Right renal pelvis (tissue), 4 donors: ENCODE data around the gene GRIK4. TPM values are rescaled to one million over a fixed set of nuclear protein-coding genes. Genes with fewer than 3 reads are reported as not detected.

Experiments
- DNase-seq, 4 donors: peaks; one replicate each; pipeline ENCODE4 v3.0.0-alpha.2; 2013; ENCODE audit warnings: low read depth in 4 of 4, low spot score in 3 of 4, missing footprints in 1 of 4
- polyA plus RNA-seq, 4 donors: library from polyadenylated mRNA; unstranded; fragments of 120-200 nt; gene quantifications; one replicate each; pipeline ENCODE4 v1.2.1, GENCODE V29; 2013; ENCODE audit not compliant: insufficient read length in 4 of 4

The GRIK4 gene
- polyA plus RNA-seq, 4 donors, result 0.96 to 1.4 (median 1.2) TPM

GRCh38 chr11:120547316-120547715 is 35.8 kb downstream of the GRIK4 start:
- no peak for DNase-seq

GRCh38 chr11:120547811-120548681 is 36.5 kb downstream of the GRIK4 start:
- DNase-seq, result peak in 2 of 4 donors; percentile 74 to 75

DNA sequence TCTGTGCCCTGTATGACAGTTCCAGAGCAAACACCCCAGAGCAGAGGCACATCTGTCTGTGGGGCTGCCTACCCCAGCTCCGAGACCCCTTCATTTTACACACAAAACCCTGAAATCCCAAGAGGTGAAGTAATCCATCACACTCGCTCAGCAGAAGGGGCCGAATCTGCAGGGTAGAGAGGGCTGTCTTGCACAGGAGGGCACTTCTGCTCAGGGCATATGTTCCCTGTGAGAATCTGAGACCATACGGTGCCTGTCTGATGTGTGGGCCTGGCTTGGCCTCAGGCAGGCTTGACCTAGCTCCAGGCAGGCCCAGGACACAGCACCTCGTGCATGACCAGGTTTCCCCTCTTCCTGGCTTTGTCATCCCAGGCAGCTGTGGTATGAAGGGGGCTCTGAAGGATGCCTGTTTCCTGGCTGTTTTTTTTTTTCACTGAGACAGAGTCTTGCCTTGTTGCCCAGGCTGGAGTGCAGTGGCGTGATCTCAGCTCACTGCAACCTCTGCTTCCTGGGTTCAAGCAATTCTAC is 37.2 kb downstream of the GRIK4 start:
- no peak for DNase-seq

- DNase-seq, result no peak
Measured at GRCh38 chr11:120549346-120549745, 37.8 kb downstream of the GRIK4 start.

DNA sequence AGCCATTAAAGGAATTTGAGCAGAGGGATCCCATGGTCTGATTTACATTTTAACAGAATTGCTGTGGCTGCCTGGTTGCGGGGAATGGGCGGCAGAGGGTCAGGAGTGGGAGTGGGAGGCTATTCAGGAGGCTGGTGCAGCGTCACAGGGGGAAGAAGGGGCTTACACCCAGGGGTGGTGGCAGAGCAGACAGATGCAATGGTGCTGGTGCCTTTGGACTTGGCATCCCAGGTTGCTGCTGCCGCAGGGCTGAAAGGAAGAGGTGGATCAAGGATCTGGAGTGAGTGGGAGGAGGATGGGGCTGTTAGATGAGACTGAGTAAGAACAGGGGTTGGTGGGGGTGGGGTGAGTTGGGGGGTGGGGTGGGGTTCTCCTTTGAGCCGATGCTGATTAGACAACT is 38.5 kb downstream of the GRIK4 start:
- DNase-seq, result no peak

GRCh38 chr11:120551191-120551590 is 39.6 kb downstream of the GRIK4 start:
- no peak for DNase-seq

DNA sequence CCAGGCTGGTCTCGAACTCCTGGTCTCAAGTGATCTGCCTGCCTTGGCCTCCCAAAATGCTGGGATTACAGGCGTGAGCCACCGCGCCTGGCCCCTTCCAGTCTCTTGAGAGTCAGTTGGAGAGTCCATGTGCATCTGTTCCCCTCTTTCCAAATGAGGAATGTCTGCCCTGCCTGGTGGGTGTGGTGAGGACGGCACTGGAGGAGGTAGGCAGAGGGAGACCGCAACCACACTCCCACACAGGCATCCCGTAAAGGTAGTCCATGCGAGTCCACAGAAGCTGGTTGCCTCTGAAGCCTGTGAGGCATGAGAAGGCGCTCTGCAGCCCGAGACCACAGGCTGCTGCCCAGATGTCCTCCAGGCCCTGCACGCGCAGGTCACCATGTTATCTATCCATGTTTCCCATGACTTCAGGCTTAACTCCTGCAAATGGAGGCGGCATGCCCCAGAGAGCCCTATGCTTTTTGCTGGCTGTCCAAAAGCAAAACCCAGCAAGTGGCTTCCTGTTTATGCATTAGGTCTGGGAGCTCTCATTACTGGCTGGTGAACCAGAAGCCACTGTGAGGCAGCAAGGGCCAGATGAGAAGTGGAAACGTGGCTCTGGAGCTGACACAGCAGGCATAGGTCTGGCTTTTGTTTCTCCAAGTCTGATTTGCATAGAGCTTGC is 43.4 kb downstream of the GRIK4 start:
- DNase-seq, result no peak

DNA sequence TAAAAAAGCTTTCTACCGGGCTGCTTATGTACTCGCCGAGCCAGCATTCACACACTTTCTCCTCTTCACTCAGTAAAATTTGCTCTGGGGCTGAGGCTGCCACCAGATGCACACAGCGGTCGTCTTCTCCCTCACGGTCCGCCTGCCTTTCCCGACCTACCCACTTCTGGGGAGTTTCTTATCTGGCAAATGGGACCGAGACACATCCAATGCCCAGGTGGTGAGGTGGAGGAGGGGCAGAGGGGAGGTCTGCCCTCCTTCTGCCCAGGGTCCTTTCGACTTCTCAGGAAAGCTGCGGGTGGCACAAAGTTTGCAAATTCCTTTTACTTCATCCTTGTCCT is 43.9 kb downstream of the GRIK4 start:
- no peak for DNase-seq

GRCh38 chr11:120556797-120557196 is 45.2 kb downstream of the GRIK4 start:
- DNase-seq, result no peak

- no peak for DNase-seq
Measured at GRCh38 chr11:120558744-120559431, 47.3 kb downstream of the GRIK4 start.

GRCh38 chr11:120561286-120561685 is 49.7 kb downstream of the GRIK4 start:
- DNase-seq, result no peak

GRCh38 chr11:120562806-120563425 is 51.4 kb downstream of the GRIK4 start:
- no peak for DNase-seq

GRCh38 chr11:120563703-120564572 is 52.4 kb downstream of the GRIK4 start:
- peak in 2 of 4 donors; percentile 57 to 71 for DNase-seq

DNA sequence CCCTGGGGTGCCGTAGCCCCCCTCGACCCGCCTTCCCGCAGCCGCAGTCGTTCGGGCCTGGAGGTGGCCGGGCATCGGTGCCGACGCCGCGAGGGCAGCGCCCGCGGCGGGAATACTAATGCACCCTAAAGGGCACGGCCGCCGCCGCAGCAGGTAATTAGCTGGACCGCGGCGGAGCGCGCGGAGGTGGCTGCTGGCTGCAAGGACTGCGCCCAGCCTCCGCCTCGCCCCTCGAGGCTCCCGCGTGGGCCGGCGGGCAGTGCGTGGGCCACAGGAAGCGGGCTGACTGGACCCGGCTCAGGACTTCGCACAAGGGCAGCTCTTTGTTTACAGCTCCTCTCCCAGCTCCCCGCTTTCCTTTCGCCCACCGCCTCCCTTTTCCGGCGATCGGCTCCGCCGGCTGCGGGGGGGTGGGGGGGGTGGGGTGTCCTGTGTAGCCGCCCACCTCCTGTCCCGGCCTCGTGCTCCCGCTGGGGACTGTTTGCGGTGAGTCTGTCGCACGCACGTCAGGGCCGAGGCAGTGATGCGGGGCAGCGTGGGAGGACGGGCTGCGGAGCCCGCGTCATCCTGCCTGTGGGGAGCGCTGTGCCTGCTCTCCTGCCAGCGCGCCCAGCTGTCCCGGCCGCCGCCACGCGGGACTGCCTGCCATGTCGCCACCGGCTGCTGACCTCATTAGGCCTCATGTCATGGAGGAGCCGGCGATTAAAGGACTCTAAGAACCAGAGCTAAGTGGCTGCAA is 53.2 kb downstream of the GRIK4 start:
- DNase-seq, result peak in 1 of 4 donors; percentile 32

DNA sequence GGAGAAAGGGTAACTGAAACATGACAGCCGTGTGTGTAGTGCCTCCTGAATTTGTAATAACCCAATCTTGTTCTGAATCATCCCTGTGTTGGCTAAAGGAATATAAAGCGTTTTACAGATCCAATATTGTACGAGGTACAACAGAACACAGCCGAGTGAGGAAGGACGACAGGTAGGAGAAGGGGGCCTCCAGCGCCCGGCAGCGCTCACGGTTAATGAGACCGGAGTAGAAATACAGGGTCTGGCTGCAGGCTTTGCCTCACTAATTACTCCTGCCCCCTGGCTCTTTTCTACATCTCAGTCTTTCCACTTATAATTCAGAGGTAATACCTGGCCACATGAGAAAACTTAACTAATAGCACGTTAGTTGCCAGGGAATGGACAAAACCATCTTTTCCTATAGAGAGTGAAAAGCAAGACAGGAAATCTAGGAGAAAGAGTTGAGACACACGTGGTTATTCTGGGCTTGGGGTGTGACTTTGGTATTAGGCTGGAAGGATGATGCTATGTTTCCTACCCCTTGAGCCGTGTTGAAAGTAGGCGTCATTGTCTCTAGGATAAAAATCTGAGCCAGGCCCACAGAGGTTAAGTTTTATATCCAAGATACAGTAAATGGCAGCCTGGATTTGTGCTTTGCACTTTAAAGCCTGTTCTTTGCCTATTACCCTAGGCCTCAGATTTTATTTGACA is 54.1 kb downstream of the GRIK4 start:
- no peak for DNase-seq

GRCh38 chr11:120566176-120566575 is 54.6 kb downstream of the GRIK4 start:
- DNase-seq, result no peak

- no peak for DNase-seq
Measured at GRCh38 chr11:120568572-120569307, 57.2 kb downstream of the GRIK4 start.

- no peak for DNase-seq
Measured at GRCh38 chr11:120569861-120570260, 58.3 kb downstream of the GRIK4 start.
